ENCODE measurements around the gene LEUTX.

Gene LEUTX

GRCh38 chr19:39830406-39830805 lies 51.8 kb downstream of the LEUTX start:
- no peak for DNase-seq (ENCODE audit: low spot score)
- Histone ChIP-seq H3K9me3 (replicated peaks in 1 of 2; ENCODE audit: control insufficient read depth in 2 of 2, insufficient read depth in 1 of 2, low read depth in 1 of 2, low read length in 2 of 2) (no peaks in the 10 kb centered on the region), H2AFZ (ENCODE audit: low read length) (no peak overlapping the region), H3K4me2 (ENCODE audit: insufficient read depth, low read length, poor library complexity, severe bottlenecking) (no peak overlapping the region), H3K4ac (ENCODE audit: low read length) (no peak overlapping the region), H2BK120ac (ENCODE audit: low read depth, low read length) (no peak overlapping the region), H3K27ac (replicated peaks; ENCODE audit: low read length) (no peak overlapping the region), H3K36me3 (replicated peaks in 1 of 2; ENCODE audit: control insufficient read depth in 2 of 2, insufficient read depth in 2 of 2, low read length in 2 of 2) (peaks cover 47 to 84% of the 10 kb centered on the region in 2 donors), H3K18ac (ENCODE audit: low read length) (peak overlapping the region; percentile 25), H2BK12ac (ENCODE audit: low read length) (no peak overlapping the region), H3K9ac (ENCODE audit: low read depth, low read length, poor library complexity) (peak overlapping the region; percentile 30), H3K14ac (ENCODE audit: low read length) (no peak overlapping the region), H2BK15ac (ENCODE audit: low read length) (no peak overlapping the region), H2AK5ac (ENCODE audit: low read depth, low read length) (no peak overlapping the region), H3K27me3 (ENCODE audit: control insufficient read depth in 3 of 3, insufficient read depth in 3 of 3, low read depth in 1 of 3, low read length in 3 of 3) (no peaks in the 10 kb centered on the region), H3K4me1 (ENCODE audit: control insufficient read depth in 2 of 2, insufficient read depth in 1 of 2, low read depth in 1 of 2, low read length in 2 of 2) (peaks cover 13 to 19% of the 10 kb centered on the region in 2 donors), H3K23ac (ENCODE audit: low read depth, low read length, poor library complexity) (peak overlapping the region; percentile 74), H3K4me3 (ENCODE audit: low read length in 2 of 2) (no peak overlapping the region), H4K8ac (ENCODE audit: low read depth, low read length) (peak overlapping the region; percentile 53), H3K79me1 (ENCODE audit: low read depth, low read length) (peaks cover 18% of the 10 kb centered on the region), H2BK5ac (ENCODE audit: low read length) (peak overlapping the region; percentile 46), H4K91ac (ENCODE audit: low read depth, low read length, poor library complexity) (no peak overlapping the region)
- no CpG with 5 or more reads among the region's 18 CpGs for WGBS, 2 donors (ENCODE audit: extremely low coverage in 2 of 2, insufficient read length in 2 of 2, insufficient replicate concordance in 1 of 2)

DNA sequence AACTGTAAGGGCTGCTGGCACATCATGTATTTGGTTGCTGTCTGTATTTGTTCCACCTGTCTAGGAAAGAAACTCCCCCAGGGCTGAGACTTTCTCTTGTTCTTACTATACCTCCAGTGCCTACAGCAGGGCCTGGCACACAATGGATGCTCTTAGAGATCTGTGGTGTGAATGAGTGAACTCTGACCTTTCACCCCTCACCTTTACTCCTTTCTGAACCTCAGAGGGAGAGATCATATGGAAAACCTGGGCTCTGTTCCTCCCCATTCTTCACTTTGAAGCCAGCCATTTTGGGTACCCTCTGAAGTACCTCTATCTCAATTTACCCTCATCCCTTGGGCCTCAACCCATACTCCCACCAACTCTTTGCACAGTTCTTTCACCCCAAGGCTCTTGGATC lies 52.2 kb downstream of the LEUTX start:
- H3K23ac ChIP-seq (ENCODE audit: low read depth, low read length, poor library complexity) = no peak overlapping the region
- peaks cover 13 to 19% of the 10 kb centered on the region in 2 donors for H3K4me1 ChIP-seq (ENCODE audit: control insufficient read depth in 2 of 2, insufficient read depth in 1 of 2, low read depth in 1 of 2, low read length in 2 of 2)
- no peak overlapping the region for H4K8ac ChIP-seq (ENCODE audit: low read depth, low read length)
- no peak for DNase-seq (ENCODE audit: low spot score)
- no peak overlapping the region for H3K9ac ChIP-seq (ENCODE audit: low read depth, low read length, poor library complexity)
- no peak overlapping the region for H2BK15ac ChIP-seq (ENCODE audit: low read length)
- H2AK5ac ChIP-seq (ENCODE audit: low read depth, low read length) = no peak overlapping the region
- no peak overlapping the region for H3K18ac ChIP-seq (ENCODE audit: low read length)
- no peak overlapping the region for H2BK12ac ChIP-seq (ENCODE audit: low read length)
- H3K79me1 ChIP-seq (ENCODE audit: low read depth, low read length) = peaks cover 17% of the 10 kb centered on the region
- no peak overlapping the region for H3K4me2 ChIP-seq (ENCODE audit: insufficient read depth, low read length, poor library complexity, severe bottlenecking)
- no peak overlapping the region for H3K14ac ChIP-seq (ENCODE audit: low read length)
- H2AFZ ChIP-seq (ENCODE audit: low read length) = no peak overlapping the region
- no peak overlapping the region for H2BK120ac ChIP-seq (ENCODE audit: low read depth, low read length)
- H3K9me3 ChIP-seq (replicated peaks in 1 of 2; ENCODE audit: control insufficient read depth in 2 of 2, insufficient read depth in 1 of 2, low read depth in 1 of 2, low read length in 2 of 2) = no peaks in the 10 kb centered on the region
- no peak overlapping the region for H3K4ac ChIP-seq (ENCODE audit: low read length)
- H4K91ac ChIP-seq (ENCODE audit: low read depth, low read length, poor library complexity) = no peak overlapping the region
- no peaks in the 10 kb centered on the region for H3K27me3 ChIP-seq (ENCODE audit: control insufficient read depth in 3 of 3, insufficient read depth in 3 of 3, low read depth in 1 of 3, low read length in 3 of 3)
- H2BK5ac ChIP-seq (ENCODE audit: low read length) = peak overlapping the region; percentile 46
- no peak overlapping the region for H3K27ac ChIP-seq (replicated peaks; ENCODE audit: low read length)
- peaks cover 47 to 84% of the 10 kb centered on the region in 2 donors for H3K36me3 ChIP-seq (replicated peaks in 1 of 2; ENCODE audit: control insufficient read depth in 2 of 2, insufficient read depth in 2 of 2, low read length in 2 of 2)
- no peak overlapping the region for H3K4me3 ChIP-seq (ENCODE audit: low read length in 2 of 2)

DNA sequence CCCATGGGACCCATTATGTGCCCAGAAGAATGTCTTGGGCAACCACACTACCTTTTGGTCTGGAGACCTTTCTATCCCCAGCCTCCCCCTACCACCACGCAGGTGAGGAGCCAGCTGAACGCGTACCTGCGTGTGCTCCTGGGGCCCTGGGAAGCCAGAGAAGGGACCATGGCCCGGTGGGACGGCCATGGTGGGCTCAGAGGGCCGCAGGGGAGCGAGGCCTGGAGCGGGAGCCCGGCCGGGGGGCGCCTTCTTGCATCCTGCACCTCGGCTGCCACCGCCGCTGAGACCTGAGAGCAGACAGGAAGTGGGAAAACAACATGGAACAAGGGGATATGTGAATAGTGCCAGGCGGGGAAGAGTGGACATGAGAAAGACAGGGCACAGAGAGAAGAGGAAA lies 53.0 kb downstream of the LEUTX start:
- H3K9me3 ChIP-seq (replicated peaks in 1 of 2; ENCODE audit: control insufficient read depth in 2 of 2, insufficient read depth in 1 of 2, low read depth in 1 of 2, low read length in 2 of 2) = no peaks in the 10 kb centered on the region
- H3K23ac ChIP-seq (ENCODE audit: low read depth, low read length, poor library complexity) = no peak overlapping the region
- H3K27me3 ChIP-seq (ENCODE audit: control insufficient read depth in 3 of 3, insufficient read depth in 3 of 3, low read depth in 1 of 3, low read length in 3 of 3) = no peaks in the 10 kb centered on the region
- H3K4me3 ChIP-seq (ENCODE audit: low read length in 2 of 2) = no peak overlapping the region
- H3K18ac ChIP-seq (ENCODE audit: low read length) = no peak overlapping the region
- peaks cover 17% of the 10 kb centered on the region for H3K79me1 ChIP-seq (ENCODE audit: low read depth, low read length)
- H3K36me3 ChIP-seq (replicated peaks in 1 of 2; ENCODE audit: control insufficient read depth in 2 of 2, insufficient read depth in 2 of 2, low read length in 2 of 2) = peaks cover 46 to 84% of the 10 kb centered on the region in 2 donors
- no peak overlapping the region for H3K4ac ChIP-seq (ENCODE audit: low read length)
- H3K9ac ChIP-seq (ENCODE audit: low read depth, low read length, poor library complexity) = no peak overlapping the region
- peak overlapping the region; percentile 42 for H2AK5ac ChIP-seq (ENCODE audit: low read depth, low read length)
- H3K4me1 ChIP-seq (ENCODE audit: control insufficient read depth in 2 of 2, insufficient read depth in 1 of 2, low read depth in 1 of 2, low read length in 2 of 2) = peaks cover 13 to 19% of the 10 kb centered on the region in 2 donors
- H2BK120ac ChIP-seq (ENCODE audit: low read depth, low read length) = no peak overlapping the region
- no peak overlapping the region for H3K14ac ChIP-seq (ENCODE audit: low read length)
- no peak overlapping the region for H3K4me2 ChIP-seq (ENCODE audit: insufficient read depth, low read length, poor library complexity, severe bottlenecking)
- no peak overlapping the region for H3K27ac ChIP-seq (replicated peaks; ENCODE audit: low read length)
- no CpG with 5 or more reads among the region's 16 CpGs for WGBS, 2 donors (ENCODE audit: extremely low coverage in 2 of 2, insufficient read length in 2 of 2, insufficient replicate concordance in 1 of 2)
- no peak overlapping the region for H4K91ac ChIP-seq (ENCODE audit: low read depth, low read length, poor library complexity)
- no peak overlapping the region for H4K8ac ChIP-seq (ENCODE audit: low read depth, low read length)
- H2BK15ac ChIP-seq (ENCODE audit: low read length) = no peak overlapping the region
- no peak overlapping the region for H2AFZ ChIP-seq (ENCODE audit: low read length)
- no peak overlapping the region for H2BK12ac ChIP-seq (ENCODE audit: low read length)
- no peak for DNase-seq (ENCODE audit: low spot score)
- peak overlapping the region; percentile 11 for H2BK5ac ChIP-seq (ENCODE audit: low read length)

GRCh38 chr19:39832341-39833083 lies 53.9 kb downstream of the LEUTX start:
- WGBS, 2 donors (ENCODE audit: extremely low coverage in 2 of 2, insufficient read length in 2 of 2, insufficient replicate concordance in 1 of 2) = no CpG with 5 or more reads among the region's 5 CpGs
- Histone ChIP-seq H2BK120ac (ENCODE audit: low read depth, low read length) (no peak overlapping the region), H3K4me1 (ENCODE audit: control insufficient read depth in 2 of 2, insufficient read depth in 1 of 2, low read depth in 1 of 2, low read length in 2 of 2) (peaks cover 13 to 19% of the 10 kb centered on the region in 2 donors), H4K8ac (ENCODE audit: low read depth, low read length) (no peak overlapping the region), H3K4me2 (ENCODE audit: insufficient read depth, low read length, poor library complexity, severe bottlenecking) (peak overlapping the region; percentile 64), H3K79me1 (ENCODE audit: low read depth, low read length) (peaks cover 17% of the 10 kb centered on the region), H3K18ac (ENCODE audit: low read length) (peak overlapping the region; percentile 92), H3K23ac (ENCODE audit: low read depth, low read length, poor library complexity) (no peak overlapping the region), H3K4ac (ENCODE audit: low read length) (no peak overlapping the region), H3K36me3 (replicated peaks in 1 of 2; ENCODE audit: control insufficient read depth in 2 of 2, insufficient read depth in 2 of 2, low read length in 2 of 2) (peaks cover 48 to 86% of the 10 kb centered on the region in 2 donors), H3K14ac (ENCODE audit: low read length) (no peak overlapping the region), H3K9ac (ENCODE audit: low read depth, low read length, poor library complexity) (peak overlapping the region; percentile 79), H2AFZ (ENCODE audit: low read length) (no peak overlapping the region), H4K91ac (ENCODE audit: low read depth, low read length, poor library complexity) (no peak overlapping the region), H2BK15ac (ENCODE audit: low read length) (no peak overlapping the region), H2BK5ac (ENCODE audit: low read length) (peak overlapping the region; percentile 72), H2AK5ac (ENCODE audit: low read depth, low read length) (peak overlapping the region; percentile 78), H3K9me3 (replicated peaks in 1 of 2; ENCODE audit: control insufficient read depth in 2 of 2, insufficient read depth in 1 of 2, low read depth in 1 of 2, low read length in 2 of 2) (no peaks in the 10 kb centered on the region), H2BK12ac (ENCODE audit: low read length) (no peak overlapping the region), H3K4me3 (ENCODE audit: low read length in 2 of 2) (peak overlapping the region; percentile 66 to 98), H3K27me3 (ENCODE audit: control insufficient read depth in 3 of 3, insufficient read depth in 3 of 3, low read depth in 1 of 3, low read length in 3 of 3) (no peaks in the 10 kb centered on the region), H3K27ac (replicated peaks; ENCODE audit: low read length) (peak overlapping the region; percentile 63)
- DNase-seq (ENCODE audit: low spot score) = no peak

Data from neuronal stem cell (in vitro differentiated cells).